ENCODE measurements around the gene TTC28. TPM values are rescaled to one million over a fixed set of nuclear protein-coding genes. Genes with fewer than 3 reads are reported as not detected.

TTC28 gene
- total and polyA plus RNA-seq, 2 donors (not counting 1 experiment from before 2014, with no cell fraction given), result 8.2 to 31.4 TPM

DNA sequence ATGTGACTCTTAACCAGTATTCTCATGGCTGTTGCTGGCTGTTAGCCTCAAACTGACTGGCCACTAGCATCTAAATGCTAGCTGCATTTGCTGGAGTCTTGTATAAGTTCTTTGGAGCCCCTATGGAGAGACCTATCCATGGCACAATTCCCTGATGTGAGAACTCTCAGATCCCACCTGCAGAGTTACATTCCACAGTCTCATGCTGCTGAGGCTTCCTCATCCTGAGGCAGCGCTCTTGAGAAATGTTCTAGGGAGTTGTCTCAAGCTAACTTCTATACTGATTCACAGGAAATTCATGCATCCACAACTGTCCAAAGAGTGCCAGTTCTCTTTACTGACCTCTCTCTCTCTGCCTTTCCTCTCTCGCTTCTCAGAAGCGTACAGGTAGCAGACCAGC lies 542.6 kb downstream of the TTC28 start:
- H3K27me3 ChIP-seq (ENCODE audit: control insufficient read depth, insufficient read depth, low read length), result no peaks in the 10 kb centered on the region
- no peak overlapping the region for H3K27ac ChIP-seq (ENCODE audit: insufficient read depth, low read length)
- H3K4me1 ChIP-seq (ENCODE audit: control insufficient read depth, extremely low read depth, insufficient read depth, low read length), result peaks cover 26% of the 10 kb centered on the region
- H3K9me3 ChIP-seq (ENCODE audit: control insufficient read depth, insufficient read depth, low read depth, low read length), result no peaks in the 10 kb centered on the region
- no peaks in the 10 kb centered on the region for H3K79me2 ChIP-seq (ENCODE audit: control insufficient read depth, insufficient read depth, low read length)
- TF ChIP-seq, protein P1, sequence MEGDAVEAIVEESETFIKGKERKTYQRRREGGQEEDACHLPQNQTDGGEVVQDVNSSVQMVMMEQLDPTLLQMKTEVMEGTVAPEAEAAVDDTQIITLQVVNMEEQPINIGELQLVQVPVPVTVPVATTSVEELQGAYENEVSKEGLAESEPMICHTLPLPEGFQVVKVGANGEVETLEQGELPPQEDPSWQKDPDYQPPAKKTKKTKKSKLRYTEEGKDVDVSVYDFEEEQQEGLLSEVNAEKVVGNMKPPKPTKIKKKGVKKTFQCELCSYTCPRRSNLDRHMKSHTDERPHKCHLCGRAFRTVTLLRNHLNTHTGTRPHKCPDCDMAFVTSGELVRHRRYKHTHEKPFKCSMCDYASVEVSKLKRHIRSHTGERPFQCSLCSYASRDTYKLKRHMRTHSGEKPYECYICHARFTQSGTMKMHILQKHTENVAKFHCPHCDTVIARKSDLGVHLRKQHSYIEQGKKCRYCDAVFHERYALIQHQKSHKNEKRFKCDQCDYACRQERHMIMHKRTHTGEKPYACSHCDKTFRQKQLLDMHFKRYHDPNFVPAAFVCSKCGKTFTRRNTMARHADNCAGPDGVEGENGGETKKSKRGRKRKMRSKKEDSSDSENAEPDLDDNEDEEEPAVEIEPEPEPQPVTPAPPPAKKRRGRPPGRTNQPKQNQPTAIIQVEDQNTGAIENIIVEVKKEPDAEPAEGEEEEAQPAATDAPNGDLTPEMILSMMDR (conservative IDR thresholded peaks at IDR 0.05 in 1 of 2, IDR thresholded peaks at IDR 0.05 in 1 of 2; ENCODE audit: low read depth in 1 of 2, low read length in 2 of 2), result no peak
- no peak for TF ChIP-seq EZH2 (IDR thresholded peaks at IDR 0.05; ENCODE audit: low read length, missing control alignments)
- H3K4me3 ChIP-seq (replicated peaks in 1 of 4; ENCODE audit: control extremely low read depth in 1 of 4, insufficient read depth in 1 of 4, low read depth in 3 of 4, low read length in 4 of 4), result no peak overlapping the region
- no peak overlapping the region for H2AFZ ChIP-seq (ENCODE audit: low read length)
- H3K4me2 ChIP-seq (ENCODE audit: extremely low read depth, insufficient read depth, low read length), result no peak overlapping the region
- H4K20me1 ChIP-seq (ENCODE audit: control insufficient read depth, extremely low read depth, insufficient read depth, low read length), result no peaks in the 10 kb centered on the region
- H3K9ac ChIP-seq (ENCODE audit: insufficient read depth, low read length), result no peak overlapping the region
- no peak for DNase-seq (ENCODE audit: low read depth in 2 of 2)
- H3K36me3 ChIP-seq (ENCODE audit: control insufficient read depth, insufficient read depth, low read length), result no peaks in the 10 kb centered on the region

DNA sequence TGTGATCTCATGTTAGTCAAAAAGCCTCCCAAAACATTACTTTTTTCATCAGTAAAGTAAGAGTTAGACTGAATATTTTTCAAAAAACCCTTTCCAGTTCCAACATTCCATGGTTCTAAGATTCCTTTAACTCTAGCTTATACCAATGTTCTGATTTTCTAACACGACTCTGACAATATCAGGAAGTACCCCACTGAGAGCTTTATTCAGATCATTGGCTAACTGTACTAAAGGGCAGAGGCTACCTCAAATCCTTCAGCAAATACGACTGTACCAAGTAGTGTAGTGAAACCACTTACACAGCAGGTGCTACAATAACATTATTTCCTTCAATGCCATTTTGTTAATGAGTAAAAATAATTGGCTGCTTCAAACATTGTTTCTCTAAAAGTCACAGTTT lies 547.2 kb downstream of the TTC28 start:
- no peak for TF ChIP-seq EZH2 (IDR thresholded peaks at IDR 0.05; ENCODE audit: low read length, missing control alignments)

DNA sequence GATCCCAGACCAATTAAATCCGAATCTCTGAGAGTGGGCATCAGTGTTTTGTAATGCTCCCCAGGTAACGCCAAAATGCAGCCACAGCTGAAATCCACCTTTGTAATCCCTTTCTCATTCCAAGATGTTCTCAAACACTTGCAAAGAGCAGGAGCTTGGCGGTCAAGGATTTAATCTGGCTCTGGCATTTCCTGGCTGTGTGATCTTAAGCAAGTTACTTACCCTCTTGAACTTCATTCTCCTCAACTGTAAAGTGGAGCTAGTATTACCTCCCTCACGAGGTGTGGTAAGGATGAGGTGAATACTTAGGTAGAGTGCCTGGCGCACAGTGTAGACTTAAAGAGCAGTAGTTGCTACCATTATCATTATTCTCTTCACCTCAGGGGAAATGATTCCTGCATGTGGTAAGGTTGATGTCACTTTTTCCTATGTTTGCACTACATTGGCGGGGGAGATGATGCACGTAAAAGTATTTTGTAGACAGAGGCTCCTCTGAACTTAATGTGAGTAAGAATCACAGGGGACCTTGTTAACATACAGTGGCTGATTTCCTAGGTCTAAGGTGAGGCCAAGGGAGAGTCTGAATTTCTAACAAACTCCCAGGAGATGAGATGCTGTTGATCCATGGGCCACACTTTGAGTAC lies 550.2 kb downstream of the TTC28 start:
- H3K79me2 ChIP-seq (ENCODE audit: control insufficient read depth, insufficient read depth, low read length), result no peaks in the 10 kb centered on the region
- H3K27me3 ChIP-seq (ENCODE audit: control insufficient read depth, insufficient read depth, low read length), result no peaks in the 10 kb centered on the region
- H3K9me3 ChIP-seq (ENCODE audit: control insufficient read depth, insufficient read depth, low read depth, low read length), result no peaks in the 10 kb centered on the region
- H2AFZ ChIP-seq (ENCODE audit: low read length), result no peak overlapping the region
- no peak overlapping the region for H3K4me3 ChIP-seq (replicated peaks in 1 of 4; ENCODE audit: control extremely low read depth in 1 of 4, insufficient read depth in 1 of 4, low read depth in 3 of 4, low read length in 4 of 4)
- no peak overlapping the region for H3K27ac ChIP-seq (ENCODE audit: insufficient read depth, low read length)
- no peaks in the 10 kb centered on the region for H3K36me3 ChIP-seq (ENCODE audit: control insufficient read depth, insufficient read depth, low read length)
- H3K4me2 ChIP-seq (ENCODE audit: extremely low read depth, insufficient read depth, low read length), result no peak overlapping the region
- H3K9ac ChIP-seq (ENCODE audit: insufficient read depth, low read length), result no peak overlapping the region
- TF ChIP-seq EZH2 (IDR thresholded peaks at IDR 0.05; ENCODE audit: low read length, missing control alignments), result no peak
- TF ChIP-seq, protein P1 (conservative IDR thresholded peaks at IDR 0.05 in 1 of 2, IDR thresholded peaks at IDR 0.05 in 1 of 2; ENCODE audit: low read depth in 1 of 2, low read length in 2 of 2), result no peak
- H3K4me1 ChIP-seq (ENCODE audit: control insufficient read depth, extremely low read depth, insufficient read depth, low read length), result no peaks in the 10 kb centered on the region
- H4K20me1 ChIP-seq (ENCODE audit: control insufficient read depth, extremely low read depth, insufficient read depth, low read length), result no peaks in the 10 kb centered on the region
- no peak for DNase-seq (ENCODE audit: low read depth in 2 of 2)

More for the DNA sequence above, 547.2 kb downstream of the TTC28 start:
- Histone ChIP-seq H3K4me1 (ENCODE audit: control insufficient read depth, extremely low read depth, insufficient read depth, low read length) (no peaks in the 10 kb centered on the region), H4K20me1 (ENCODE audit: control insufficient read depth, extremely low read depth, insufficient read depth, low read length) (no peaks in the 10 kb centered on the region), H3K4me3 (replicated peaks in 1 of 4; ENCODE audit: control extremely low read depth in 1 of 4, insufficient read depth in 1 of 4, low read depth in 3 of 4, low read length in 4 of 4) (no peak overlapping the region), H3K9me3 (ENCODE audit: control insufficient read depth, insufficient read depth, low read depth, low read length) (no peaks in the 10 kb centered on the region), H3K9ac (ENCODE audit: insufficient read depth, low read length) (no peak overlapping the region), H3K36me3 (ENCODE audit: control insufficient read depth, insufficient read depth, low read length) (no peaks in the 10 kb centered on the region), H3K27me3 (ENCODE audit: control insufficient read depth, insufficient read depth, low read length) (no peaks in the 10 kb centered on the region), H3K27ac (ENCODE audit: insufficient read depth, low read length) (no peak overlapping the region), H3K79me2 (ENCODE audit: control insufficient read depth, insufficient read depth, low read length) (no peaks in the 10 kb centered on the region), H2AFZ (ENCODE audit: low read length) (no peak overlapping the region), H3K4me2 (ENCODE audit: extremely low read depth, insufficient read depth, low read length) (no peak overlapping the region)
- DNase-seq (ENCODE audit: low read depth in 2 of 2), result no peak
